Cardiac fibroblast (primary cell): ENCODE measurements around the gene ELP1.

ENCODE experiments used
- DNase-seq, 2 donors: peaks; one replicate each; pipeline versions ENCODE4 v3.0.0 to v3.0.0-alpha.2; 2010; ENCODE audit warnings: low read depth in 2 of 2
- H3K4me3 ChIP-seq, 2 donors: replicated peaks in 1 of 2; 1 replicate in 1 of 2; 2 replicates in 1 of 2; pipeline ENCODE4 v1.5.1; 2011; ENCODE audit warnings: low read depth in 2 of 2, low read length in 2 of 2, mild to moderate bottlenecking in 2 of 2, moderate library complexity in 1 of 2
- CTCF ChIP-seq: IDR thresholded peaks from one replicate; pipeline ENCODE4 v1.5.1; 2011; ENCODE audit warnings: low read depth, mild to moderate bottlenecking, low read length, inconsistent platforms

The ELP1 gene

GRCh38 chr9:108874058-108874788 is 59.7 kb downstream of the ELP1 start:
- TF ChIP-seq CTCF = no peak
- no peak overlapping the region for H3K4me3 ChIP-seq
- no peak for DNase-seq

GRCh38 chr9:108869092-108869725 is 64.7 kb downstream of the ELP1 start:
- peak; percentile 15 to 67 for DNase-seq
- TF ChIP-seq CTCF = no peak

GRCh38 chr9:108867829-108868228 is 66.1 kb downstream of the ELP1 start:
- DNase-seq = no peak
- no peak for TF ChIP-seq CTCF

More at GRCh38 chr9:108869092-108869725, 64.7 kb downstream of the ELP1 start:
- no peak overlapping the region for H3K4me3 ChIP-seq

GRCh38 chr9:108867116-108867515 is 66.8 kb downstream of the ELP1 start:
- no peak overlapping the region for H3K4me3 ChIP-seq
- no peak for DNase-seq
- TF ChIP-seq CTCF = no peak

More at GRCh38 chr9:108867829-108868228, 66.1 kb downstream of the ELP1 start:
- no peak overlapping the region for H3K4me3 ChIP-seq

GRCh38 chr9:108866001-108866420 is 67.9 kb downstream of the ELP1 start:
- no peak for TF ChIP-seq CTCF
- no peak for DNase-seq
- no peak overlapping the region for H3K4me3 ChIP-seq

GRCh38 chr9:108865037-108865436 is 68.9 kb downstream of the ELP1 start:
- no peak for TF ChIP-seq CTCF
- no peak overlapping the region for H3K4me3 ChIP-seq
- no peak for DNase-seq

- TF ChIP-seq CTCF = no peak
- H3K4me3 ChIP-seq = no peak overlapping the region
- no peak for DNase-seq
Observed at GRCh38 chr9:108864446-108864845, 69.5 kb downstream of the ELP1 start.
